Breast epithelium (tissue), 4 donors: ENCODE data around the gene SAXO1. TPM values are rescaled to one million over a fixed set of nuclear protein-coding genes. Genes with fewer than 3 reads are reported as not detected.

Source experiments
- DNase-seq, 2 donors: peaks; one replicate each; pipeline ENCODE4 v3.0.0-alpha.2; 2019; ENCODE audit warnings: low spot score in 2 of 2
- H3K27ac ChIP-seq, 2 donors: fragments of 200-600 bp; sonication (generic) in 1 of 2; one replicate each; pipeline ENCODE4 v1.5.1; 2016 to 2019; ENCODE audit warnings: mild to moderate bottlenecking in 1 of 2
- H3K27me3 ChIP-seq, 2 donors: fragments of 200-600 bp; sonication (generic) in 1 of 2; one replicate each; pipeline versions ENCODE4 v1.5.1 to v1.6.0; 2017 to 2019; ENCODE audit warnings: control low read depth in 1 of 2, mild to moderate bottlenecking in 1 of 2
- H3K36me3 ChIP-seq: fragments of 200-600 bp; one replicate; pipeline ENCODE4 v1.5.1; 2019
- H3K4me1 ChIP-seq, 2 donors: fragments of 200-600 bp; sonication (generic); one replicate each; pipeline ENCODE4 v1.5.1; 2016 to 2019; ENCODE audit warnings: control low read depth in 1 of 2
- H3K4me3 ChIP-seq, 3 donors: fragments of 200-600 bp; sonication (generic); 1 replicate in 2 of 3; 2 replicates in 1 of 3; pipeline ENCODE4 v1.5.1; 2016 to 2019; ENCODE audit warnings: mild to moderate bottlenecking in 3 of 3, moderate library complexity in 2 of 3
- H3K9me3 ChIP-seq, 2 donors: fragments of 200-600 bp; sonication (generic) in 1 of 2; one replicate each; pipeline ENCODE4 v1.5.1; 2016 to 2019; ENCODE audit warnings: control low read depth in 1 of 2
- CTCF ChIP-seq, 3 donors: fragments of 450-650 bp; IDR thresholded peaks; one replicate each; pipeline ENCODE4 v1.5.1; 2016 to 2017; ENCODE audit warnings: antibody characterized with exemption in 3 of 3, mild to moderate bottlenecking in 3 of 3, moderate library complexity in 3 of 3
- POLR2A ChIP-seq: fragments of 450-650 bp; IDR thresholded peaks from one replicate; pipeline ENCODE4 v1.6.1; 2016; ENCODE audit warnings: antibody characterized with exemption, mild to moderate bottlenecking, moderate library complexity
- POLR2AphosphoS5 ChIP-seq, 3 donors: sonication (generic); formaldehyde crosslinking; IDR thresholded peaks; one replicate each; pipeline ENCODE4 v1.6.1; 2017; ENCODE audit warnings: antibody characterized with exemption in 3 of 3
- intact Hi-C: fragments of 100-400 bp; cut with DNase I; formaldehyde crosslinking; loops from one replicate; pipeline ENCODE4 v1.15.1; 2023; ENCODE audit warnings: low total_unique reads
- total RNA-seq, 3 donors: library from RNA; depleted of rRNA; stranded (reverse); fragments of >200 nt; gene quantifications; one replicate each; pipeline ENCODE4 v1.1.0, GENCODE V29; 2016

Gene SAXO1
- total RNA-seq, 3 donors from 2014 or later, result 0.16 to 0.29 TPM; not detected in 1

- Histone ChIP-seq H3K4me1 (no peaks in the 10 kb centered on the region), H3K27me3 (no peaks in the 10 kb centered on the region), H3K4me3 (no peak overlapping the region), H3K27ac (no peak overlapping the region), H3K9me3 (no peaks in the 10 kb centered on the region), H3K36me3 (no peaks in the 10 kb centered on the region)
- DNase-seq, result no peak
- no peak for TF ChIP-seq POLR2A
- no peak for TF ChIP-seq CTCF (IDR thresholded peaks at IDR 0.05)
- TF ChIP-seq POLR2AphosphoS5 (IDR thresholded peaks at IDR 0.05), result no peak
- intact Hi-C loops, result no loop called here
These were observed 60.3 kb downstream of the SAXO1 start for GRCh38 chr9:18972675-18973074.

- H3K4me3 ChIP-seq, result no peak overlapping the region
- no peak overlapping the region for H3K27ac ChIP-seq
- H3K36me3 ChIP-seq, result no peaks in the 10 kb centered on the region
- TF ChIP-seq POLR2A (no peak), CTCF (IDR thresholded peaks at IDR 0.05) (no peak), POLR2AphosphoS5 (IDR thresholded peaks at IDR 0.05) (no peak)
- DNase-seq, result no peak
- no peaks in the 10 kb centered on the region for H3K27me3 ChIP-seq
- H3K4me1 ChIP-seq, result no peaks in the 10 kb centered on the region
- H3K9me3 ChIP-seq, result no peaks in the 10 kb centered on the region
- intact Hi-C loops, result no loop called here
These were observed 61.1 kb downstream of the SAXO1 start for GRCh38 chr9:18971909-18972308.

GRCh38 chr9:18971404-18971803, 61.6 kb downstream of the SAXO1 start:
- intact Hi-C loops, result no loop called here
- no peak for DNase-seq
- H3K36me3 ChIP-seq, result no peaks in the 10 kb centered on the region
- TF ChIP-seq POLR2A, result no peak
- TF ChIP-seq CTCF (IDR thresholded peaks at IDR 0.05), result no peak
- TF ChIP-seq POLR2AphosphoS5 (IDR thresholded peaks at IDR 0.05), result no peak
- no peaks in the 10 kb centered on the region for H3K9me3 ChIP-seq
- H3K27me3 ChIP-seq, result no peaks in the 10 kb centered on the region
- H3K4me1 ChIP-seq, result no peaks in the 10 kb centered on the region
- H3K27ac ChIP-seq, result no peak overlapping the region
- H3K4me3 ChIP-seq, result no peak overlapping the region

- no peak for DNase-seq
- Histone ChIP-seq H3K36me3 (no peaks in the 10 kb centered on the region), H3K27ac (no peak overlapping the region), H3K4me1 (no peaks in the 10 kb centered on the region), H3K4me3 (no peak overlapping the region), H3K27me3 (no peaks in the 10 kb centered on the region), H3K9me3 (no peaks in the 10 kb centered on the region)
- intact Hi-C loops, result no loop called here
- TF ChIP-seq CTCF (IDR thresholded peaks at IDR 0.05) (no peak), POLR2AphosphoS5 (IDR thresholded peaks at IDR 0.05) (no peak), POLR2A (no peak)
These were observed 62.6 kb downstream of the SAXO1 start for GRCh38 chr9:18970393-18970792.

- no peak overlapping the region for H3K27ac ChIP-seq
- DNase-seq, result no peak
- H3K9me3 ChIP-seq, result no peaks in the 10 kb centered on the region
- no peaks in the 10 kb centered on the region for H3K27me3 ChIP-seq
- no peaks in the 10 kb centered on the region for H3K36me3 ChIP-seq
- H3K4me3 ChIP-seq, result no peak overlapping the region
- TF ChIP-seq CTCF (IDR thresholded peaks at IDR 0.05) (no peak), POLR2A (no peak), POLR2AphosphoS5 (IDR thresholded peaks at IDR 0.05) (no peak)
- intact Hi-C loops, result no loop called here
- H3K4me1 ChIP-seq, result no peaks in the 10 kb centered on the region
These were observed 63.9 kb downstream of the SAXO1 start for GRCh38 chr9:18969128-18969527.
